Activated CD8-positive, alpha-beta memory T cell treated with anti-CD3 and anti-CD28 coated beads for 4 hours (primary cell): ENCODE measurements around the gene EDDM3A.
"Not testable (repeated sequence)": the region's sequence is repeated elsewhere in the genome, so short reads cannot be mapped to it uniquely, and the experiment has no call there.

Experiments
- DNase-seq, 2 donors: peaks; one replicate each; pipeline ENCODE4 v3.0.0-alpha.2; 2020; ENCODE audit warnings: low read depth in 2 of 2

Gene EDDM3A

DNA sequence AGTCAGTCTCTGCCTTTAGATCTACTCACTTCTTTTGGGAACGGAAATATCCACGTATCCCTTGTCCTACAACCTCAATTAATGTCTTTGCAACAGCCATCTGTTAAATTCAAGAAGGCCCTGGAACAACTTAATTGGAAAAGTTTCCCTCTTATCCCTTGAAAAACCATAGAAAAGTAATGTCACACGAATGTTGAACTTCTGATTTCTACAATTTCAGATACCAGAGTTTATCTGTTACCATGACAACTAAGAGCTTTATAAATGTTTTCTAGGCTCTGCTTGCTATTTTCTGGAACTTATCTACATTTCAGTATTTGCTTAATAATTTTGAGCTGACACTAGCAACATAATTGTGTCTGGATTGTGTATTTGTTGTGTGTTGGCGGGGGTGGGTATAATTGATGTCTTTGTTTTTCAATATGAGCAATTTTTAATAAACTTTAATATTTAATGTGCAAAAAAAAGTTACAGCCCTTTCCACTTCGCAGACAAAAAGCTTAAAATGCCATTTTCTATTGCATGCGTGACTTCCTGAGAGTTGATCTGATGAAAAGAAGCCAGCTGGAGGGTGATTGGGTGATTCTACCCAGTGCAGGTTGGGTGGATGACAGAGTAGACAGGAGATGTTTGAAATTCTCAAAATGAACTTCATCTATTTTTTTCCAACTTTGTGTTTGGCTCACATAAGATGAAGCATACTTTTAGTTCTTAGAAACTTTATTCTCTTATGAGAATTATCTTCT is 11.8 kb upstream of the EDDM3A start:
- no peak for DNase-seq

GRCh38 chr14:20734430-20734806 is 11.3 kb upstream of the EDDM3A start:
- no peak for DNase-seq

GRCh38 chr14:20738292-20738691 is 7.4 kb upstream of the EDDM3A start:
- not testable (repeated sequence) for DNase-seq

DNA sequence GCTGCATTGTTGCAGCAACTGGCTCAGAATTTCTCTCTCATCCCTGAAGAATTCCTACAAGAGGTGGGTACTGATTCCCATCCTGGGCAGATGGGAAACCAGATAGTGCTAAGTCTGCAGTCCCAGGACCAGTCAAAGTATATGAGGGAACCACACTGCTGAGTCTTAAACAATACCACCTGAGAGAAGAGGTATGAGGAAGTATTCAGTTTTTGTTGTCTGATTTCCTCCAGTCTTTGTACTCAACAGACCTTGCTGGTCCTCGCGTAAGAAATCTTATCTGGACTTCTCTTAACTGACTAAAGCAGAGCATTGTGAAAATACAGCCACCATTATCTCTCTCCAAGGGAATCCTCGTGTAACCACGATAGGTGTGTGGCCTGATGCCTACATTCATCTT is 3.6 kb upstream of the EDDM3A start:
- DNase-seq: no peak

DNA sequence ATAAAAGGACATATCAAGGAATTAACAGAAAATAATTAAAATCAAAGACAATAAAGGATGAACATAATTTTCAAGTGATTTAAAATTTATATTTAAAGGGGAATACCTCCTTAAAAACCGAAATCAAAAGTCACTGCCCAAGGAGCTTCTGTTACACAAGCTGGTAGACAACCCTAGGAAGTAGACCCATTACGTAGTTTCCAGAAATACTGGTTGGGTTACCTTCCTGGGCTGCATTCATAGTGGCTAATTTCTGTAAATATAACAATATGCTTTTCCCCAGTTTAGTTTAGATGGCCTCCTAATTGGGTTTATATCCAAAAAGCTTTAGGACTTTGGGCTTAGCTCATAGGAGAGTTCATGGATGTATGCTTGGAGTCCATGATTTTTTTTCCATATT is 2.1 kb upstream of the EDDM3A start:
- DNase-seq: no peak

DNA sequence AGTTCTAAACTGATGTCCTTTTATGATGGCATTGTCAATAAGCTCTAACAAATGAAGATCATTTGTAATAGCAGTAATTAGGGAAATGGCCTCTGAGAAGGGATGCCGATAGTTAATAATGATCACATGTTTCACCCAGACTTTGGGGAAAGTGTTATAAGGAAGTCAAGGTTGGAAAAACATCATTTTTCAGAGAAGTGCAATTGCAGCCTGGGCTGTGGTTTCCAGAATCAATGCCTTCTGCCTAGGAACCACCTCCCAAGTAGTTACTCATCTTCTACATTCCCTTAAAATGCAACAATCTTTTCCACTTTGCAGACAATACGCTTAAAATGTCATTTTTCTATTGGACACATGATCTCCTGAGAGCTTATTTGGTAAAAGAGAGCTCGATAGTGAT is 879 bp downstream of the EDDM3A start:
- no peak for DNase-seq

DNA sequence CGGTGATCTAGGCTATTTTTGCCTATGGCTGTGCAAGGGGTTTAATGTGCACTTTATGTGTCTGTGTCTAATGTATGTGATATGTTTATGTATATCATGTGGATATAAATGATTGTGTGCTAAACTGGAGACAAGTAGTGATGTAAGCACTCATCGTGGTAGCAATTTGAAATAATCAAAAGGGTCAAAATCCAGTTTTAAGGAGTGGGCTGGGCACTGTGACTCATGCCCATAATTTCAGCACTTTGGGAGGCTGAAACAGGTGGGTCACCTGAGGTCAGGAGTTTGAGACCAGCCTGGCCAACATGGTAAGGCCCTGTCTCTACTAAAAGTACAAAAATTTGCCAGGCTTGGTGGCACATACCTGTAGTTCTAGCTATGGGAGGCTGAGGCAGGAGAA is 2.8 kb downstream of the EDDM3A start:
- no peak for DNase-seq

DNA sequence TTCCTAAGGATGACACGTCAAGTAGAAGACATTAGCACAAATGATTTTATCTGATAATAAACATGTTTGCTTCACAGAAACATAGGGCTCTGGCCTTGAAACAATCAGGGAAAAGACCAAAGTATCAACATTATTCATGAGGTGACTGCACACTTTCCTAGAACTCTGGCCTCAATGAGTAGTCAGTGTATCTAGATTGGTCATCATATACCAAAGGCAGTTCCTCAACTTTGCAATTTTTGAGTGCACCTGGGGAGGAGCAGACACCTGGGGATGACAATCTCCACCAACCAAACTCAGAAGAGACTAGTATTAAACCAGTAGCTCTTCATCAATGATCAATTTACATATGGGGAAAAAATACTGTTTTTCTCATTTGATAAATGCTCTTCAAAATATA is 4.5 kb downstream of the EDDM3A start:
- no peak for DNase-seq

DNA sequence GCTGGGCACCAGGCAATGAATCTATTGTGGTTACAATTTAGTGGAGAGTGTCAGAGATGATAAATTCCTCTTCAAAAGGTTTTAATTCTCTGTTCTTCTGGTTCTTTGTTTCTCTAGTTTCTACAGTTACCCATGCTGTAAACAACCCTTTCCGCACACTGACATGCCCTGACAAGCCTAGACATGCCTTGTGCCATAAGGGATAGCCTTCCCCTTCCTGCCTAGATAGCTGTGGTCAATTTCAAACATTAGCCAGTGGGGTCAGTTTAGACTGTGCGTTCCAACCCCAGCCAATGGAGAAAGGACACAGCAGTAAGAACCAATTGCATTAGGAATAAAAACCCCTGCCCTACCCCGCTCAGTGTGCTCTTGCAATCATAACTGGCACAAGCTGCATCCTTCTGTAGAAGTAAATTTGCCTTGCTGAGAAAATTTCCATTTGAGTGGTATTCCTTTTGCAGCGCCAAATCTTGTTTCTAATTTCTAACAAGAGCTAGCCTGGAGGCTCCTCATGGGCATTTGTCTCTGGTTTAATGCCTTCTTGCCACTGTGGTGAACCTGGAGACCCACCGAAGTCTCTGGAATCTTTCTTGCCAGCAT is 6.4 kb downstream of the EDDM3A start:
- DNase-seq: no peak

GRCh38 chr14:20754308-20754707 is 8.6 kb downstream of the EDDM3A start:
- DNase-seq: no peak

DNA sequence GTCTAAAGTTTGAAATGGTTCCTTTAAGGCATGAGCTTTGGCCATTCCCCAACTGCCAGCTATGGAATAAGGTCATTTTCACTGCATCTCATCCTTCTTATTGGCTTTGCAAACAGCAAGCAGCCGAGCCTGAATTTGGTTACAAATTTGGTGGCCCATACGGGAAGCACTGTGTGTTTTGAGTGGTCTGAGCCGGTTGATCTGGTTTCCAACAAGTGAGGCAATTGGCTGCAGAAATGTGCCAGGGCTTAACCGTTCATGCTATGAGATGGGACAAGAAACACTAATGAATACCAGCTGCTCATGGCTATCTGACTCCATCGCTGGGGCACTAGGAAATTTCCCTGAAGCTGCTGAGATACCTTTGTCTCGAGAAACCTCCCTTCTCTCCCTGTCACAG is 9.3 kb downstream of the EDDM3A start:
- DNase-seq: no peak

GRCh38 chr14:20757965-20758364 is 12.3 kb downstream of the EDDM3A start:
- no peak for DNase-seq

- DNase-seq: not testable (repeated sequence)
Observed at GRCh38 chr14:20759465-20759864, 13.8 kb downstream of the EDDM3A start.

GRCh38 chr14:20760950-20761349 is 15.3 kb downstream of the EDDM3A start:
- DNase-seq: no peak

GRCh38 chr14:20768593-20768892 is 22.9 kb downstream of the EDDM3A start:
- DNase-seq: no peak

DNA sequence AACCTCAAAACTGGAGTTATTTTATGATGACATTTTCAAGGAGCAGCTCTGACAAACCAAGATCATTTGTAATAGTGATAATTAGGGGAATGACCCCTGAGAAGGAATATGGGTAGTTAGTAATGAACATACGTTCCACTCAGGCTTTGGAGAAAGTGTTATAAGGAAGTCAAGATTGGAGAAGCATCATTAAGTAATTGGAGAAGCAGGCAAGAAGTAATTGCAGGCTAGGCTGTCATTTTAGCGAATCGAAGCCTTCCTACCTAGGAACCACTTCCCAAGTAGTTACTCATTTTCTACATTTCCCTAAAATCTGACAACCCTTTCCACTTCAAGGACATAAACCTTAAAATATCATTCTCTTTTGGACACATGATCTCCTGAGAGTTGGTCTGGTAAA is 23.7 kb downstream of the EDDM3A start:
- no peak for DNase-seq

- DNase-seq: no peak
Observed at GRCh38 chr14:20772650-20773049, 27.0 kb downstream of the EDDM3A start.

- DNase-seq: no peak
Observed at GRCh38 chr14:20774258-20774824, 28.7 kb downstream of the EDDM3A start.

DNA sequence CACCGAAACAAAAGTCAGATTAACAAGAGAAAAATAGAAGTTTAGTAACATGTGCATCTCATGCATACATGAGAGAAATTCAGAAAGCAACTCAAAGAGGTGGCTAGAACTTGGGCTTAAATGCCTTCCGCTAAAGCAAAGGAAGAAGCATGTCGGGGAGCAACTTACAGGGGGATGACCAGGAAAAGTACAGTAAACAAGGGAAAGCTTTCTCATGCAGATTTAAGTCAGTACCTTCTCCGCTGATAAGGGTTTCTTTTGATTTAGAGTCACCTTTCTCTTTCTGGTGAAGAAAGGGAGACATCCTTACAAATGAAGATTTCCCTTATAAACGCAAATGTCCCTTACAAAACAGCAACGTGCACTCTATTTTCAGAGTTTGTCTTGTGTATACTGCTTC is 29.4 kb downstream of the EDDM3A start:
- no peak for DNase-seq

DNA sequence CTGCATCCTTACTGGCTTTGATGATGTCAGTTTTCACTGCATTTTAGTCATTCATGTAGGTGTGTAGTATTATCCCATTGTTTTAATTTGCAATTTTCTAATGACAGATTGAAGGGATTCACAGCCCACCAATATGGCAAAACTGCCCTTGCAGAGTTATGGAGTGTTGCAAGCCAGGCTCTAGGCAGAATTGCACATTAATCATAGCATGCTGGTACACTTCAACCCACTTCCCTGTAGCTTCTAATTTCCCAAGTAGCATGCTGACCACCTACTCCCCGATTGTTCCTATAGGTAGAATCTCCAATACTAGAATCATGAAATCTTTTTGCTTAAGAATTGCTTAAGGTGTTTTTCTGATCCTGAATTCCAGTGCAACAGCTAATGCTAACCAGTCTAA is 30.2 kb downstream of the EDDM3A start:
- DNase-seq: no peak

DNA sequence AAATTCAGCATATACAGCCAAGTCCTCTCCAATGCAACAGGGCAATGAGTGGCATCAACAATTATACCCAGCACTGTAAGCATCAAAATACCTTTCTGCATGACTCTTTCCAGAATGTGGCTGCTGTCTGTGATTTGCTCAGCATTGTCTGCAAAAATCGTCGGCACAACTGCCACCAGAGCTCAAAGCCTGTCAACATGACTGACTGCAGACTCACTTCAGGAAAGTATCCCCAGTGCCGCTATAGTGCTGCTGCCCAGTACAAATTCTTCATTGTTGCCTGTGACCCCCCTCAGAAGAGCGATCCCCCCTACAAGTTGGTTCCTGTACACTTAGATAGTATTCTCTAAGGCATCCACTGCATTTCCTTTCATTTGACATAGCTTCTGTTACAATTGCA is 36.1 kb downstream of the EDDM3A start:
- DNase-seq: no peak

- DNase-seq: no peak
Observed at GRCh38 chr14:20782280-20782890, 36.7 kb downstream of the EDDM3A start.

GRCh38 chr14:20787025-20787424 is 41.3 kb downstream of the EDDM3A start:
- no peak for DNase-seq
